ENCODE data around the gene CHD1L.

- TF ChIP-seq, protein P1, sequence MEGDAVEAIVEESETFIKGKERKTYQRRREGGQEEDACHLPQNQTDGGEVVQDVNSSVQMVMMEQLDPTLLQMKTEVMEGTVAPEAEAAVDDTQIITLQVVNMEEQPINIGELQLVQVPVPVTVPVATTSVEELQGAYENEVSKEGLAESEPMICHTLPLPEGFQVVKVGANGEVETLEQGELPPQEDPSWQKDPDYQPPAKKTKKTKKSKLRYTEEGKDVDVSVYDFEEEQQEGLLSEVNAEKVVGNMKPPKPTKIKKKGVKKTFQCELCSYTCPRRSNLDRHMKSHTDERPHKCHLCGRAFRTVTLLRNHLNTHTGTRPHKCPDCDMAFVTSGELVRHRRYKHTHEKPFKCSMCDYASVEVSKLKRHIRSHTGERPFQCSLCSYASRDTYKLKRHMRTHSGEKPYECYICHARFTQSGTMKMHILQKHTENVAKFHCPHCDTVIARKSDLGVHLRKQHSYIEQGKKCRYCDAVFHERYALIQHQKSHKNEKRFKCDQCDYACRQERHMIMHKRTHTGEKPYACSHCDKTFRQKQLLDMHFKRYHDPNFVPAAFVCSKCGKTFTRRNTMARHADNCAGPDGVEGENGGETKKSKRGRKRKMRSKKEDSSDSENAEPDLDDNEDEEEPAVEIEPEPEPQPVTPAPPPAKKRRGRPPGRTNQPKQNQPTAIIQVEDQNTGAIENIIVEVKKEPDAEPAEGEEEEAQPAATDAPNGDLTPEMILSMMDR (conservative IDR thresholded peaks at IDR 0.05; ENCODE audit: low read depth in 2 of 2), result no peak
- TF ChIP-seq POLR2AphosphoS5 (IDR thresholded peaks at IDR 0.05; ENCODE audit: low read depth) (no peak), EZH2 (IDR thresholded peaks at IDR 0.05; ENCODE audit: low read depth, unreplicated experiment) (no peak), EZH2phosphoT487 (IDR thresholded peaks at IDR 0.05; ENCODE audit: unreplicated experiment) (no peak), JUNB (IDR thresholded peaks at IDR 0.05; ENCODE audit: unreplicated experiment) (no peak), CREB1 (CRISPR knock-in tag; IDR thresholded peaks at IDR 0.05; ENCODE audit: low read depth) (no peak), ETS1 (IDR thresholded peaks at IDR 0.05) (no peak)
Observed at GRCh38 chr1:147225193-147225730, 17.2 kb upstream of the CHD1L start, which contains the start of gene FMO5.

Data from GM23338 (cell line).